ENCODE results near the gene GMDS. TPM values are rescaled to one million over a fixed set of nuclear protein-coding genes. Genes with fewer than 3 reads are reported as not detected.

GMDS gene
- total and polyA plus RNA-seq, 2 of the 8 experiments (the other 6 are each of a cell fraction or from before 2014, with no cell fraction given), result 16.8 to 50.0 TPM

GRCh38 chr6:2213086-2213485 is 32.3 kb downstream of the GMDS start:
- Histone ChIP-seq H3K79me1 (ENCODE audit: low read depth, low read length) (no peaks in the 10 kb centered on the region; the same call in 1 of the 2 replicates), H2BK120ac (replicated peaks; ENCODE audit: low read depth, low read length) (no peak overlapping the region), H4K20me1 (replicated peaks in 1 of 2; ENCODE audit: control insufficient read depth in 1 of 2, insufficient read depth in 2 of 2, low read length in 2 of 2) (peaks cover 2% of the 10 kb centered on the region in 2 experiments), H3K9me3 (ENCODE audit: insufficient read depth in 2 of 2, low read depth in 1 of 2, low read length in 1 of 2) (no peaks in the 10 kb centered on the region), H4K91ac (replicated peaks; ENCODE audit: insufficient read length, low read length) (no peak overlapping the region), H3K4ac (replicated peaks; ENCODE audit: insufficient read length, low read depth, low read length) (no peak overlapping the region), H3K4me2 (ENCODE audit: insufficient read depth in 1 of 2, low read depth in 2 of 2, low read length in 2 of 2) (no peak overlapping the region), H3K27me3 (replicated peaks in 1 of 4; ENCODE audit: control insufficient read depth in 3 of 4, extremely low read depth in 1 of 4, insufficient read depth in 3 of 4, low read length in 3 of 4) (no peaks in the 10 kb centered on the region), H3K9ac (replicated peaks in 1 of 4; ENCODE audit: extremely low read depth in 1 of 4, low read depth in 3 of 4, low read length in 3 of 4) (no peak overlapping the region), H3K27ac (ENCODE audit: low read depth, low read length) (no peak overlapping the region), H4K8ac (ENCODE audit: extremely low read depth, insufficient read depth, low read length) (no peak overlapping the region), H3K23me2 (ENCODE audit: low read depth, low read length) (no peaks in the 10 kb centered on the region), H3K4me3 (ENCODE audit: extremely low read depth in 1 of 4, insufficient read depth in 2 of 4, low read depth in 3 of 4, low read length in 4 of 4) (no peak overlapping the region), H3K79me2 (ENCODE audit: control insufficient read depth in 1 of 2, insufficient read depth in 2 of 2, low read length in 2 of 2) (peaks cover 0 to 23% of the 10 kb centered on the region in 2 experiments; a peak in 2 of 4 replicates), H3K18ac (ENCODE audit: extremely low read depth, low read length) (no peak overlapping the region), H2BK5ac (ENCODE audit: low read depth, low read length) (no peak overlapping the region), H2BK20ac (ENCODE audit: low read length) (no peak overlapping the region), H3K56ac (replicated peaks; ENCODE audit: insufficient read length, low read depth, low read length) (no peak overlapping the region), H2AFZ (ENCODE audit: low read length) (no peak overlapping the region), H2BK12ac (ENCODE audit: low read depth, low read length) (no peak overlapping the region), H3K23ac (ENCODE audit: insufficient read length) (no peak overlapping the region), H3K36me3 (ENCODE audit: control insufficient read depth in 2 of 4, insufficient read depth in 4 of 4, low read length in 3 of 4) (no peaks in the 10 kb centered on the region), H2BK15ac (ENCODE audit: low read length) (no peak overlapping the region), H3K14ac (ENCODE audit: insufficient read length) (no peak overlapping the region), H4K5ac (ENCODE audit: insufficient read length, low read depth, low read length) (no peak overlapping the region), H3K4me1 (replicated peaks in 1 of 4; ENCODE audit: control insufficient read depth in 3 of 4, insufficient read depth in 4 of 4, low read length in 3 of 4) (peaks cover 0 to 6% (median 3%) of the 10 kb centered on the region in 4 experiments; a peak in 5 of 7 replicates), H2AK5ac (ENCODE audit: low read depth, low read length) (no peak overlapping the region)
- POLR2A ChIA-PET (ENCODE audit: partially characterized antibody), result interaction anchor here (1.0 kb wide), 1 partner anchor 26 kb away, joined by 3 read pairs; no protein-coding TSS in a partner anchor
- WGBS, 2 experiments (ENCODE audit: extremely low coverage in 1 of 2, insufficient coverage in 1 of 2, insufficient read length in 1 of 2, insufficient replicate concordance in 2 of 2, low coverage in 1 of 2, low lambda C conversion rate in 2 of 2, missing lambda C conversion rate in 1 of 2), result 85% methylated on average over 2 of the region's 2 CpGs; no CpG with 5 or more reads in 1 of the 2 experiments
- CTCF ChIA-PET (ENCODE audit: partially characterized antibody), result interaction anchor here (0.6 to 1.0 kb wide), 2 partner anchors 183 to 830 kb away, joined by 3 read pairs; no protein-coding TSS in a partner anchor
- no peak for DNase-seq (ENCODE audit: low read depth in 1 of 2, low spot score in 2 of 2)
- FAIRE-seq, result no peak
- no peak for TF ChIP-seq JUN (IDR thresholded peaks at IDR 0.05; ENCODE audit: low read depth, low read length)
- no peak for TF ChIP-seq CBX8 (IDR thresholded peaks at IDR 0.05; ENCODE audit: borderline replicate concordance, low read depth, low read length)
- no peak for TF ChIP-seq USF2 (IDR thresholded peaks at IDR 0.05; ENCODE audit: low read length)
- no peak for TF ChIP-seq RXRA (IDR thresholded peaks at IDR 0.05; ENCODE audit: insufficient read depth, low read depth, low read length)
- TF ChIP-seq BACH1 (IDR thresholded peaks at IDR 0.05; ENCODE audit: low read length), result no peak
- TF ChIP-seq CHD1 (IDR thresholded peaks at IDR 0.05; ENCODE audit: low read depth, low read length), result no peak
- no peak for TF ChIP-seq FOSL1 (IDR thresholded peaks at IDR 0.05; ENCODE audit: insufficient read depth, low read depth, low read length)
- no peak for TF ChIP-seq SUZ12 (IDR thresholded peaks at IDR 0.05; ENCODE audit: low read length)
- no peak for TF ChIP-seq ATF3 (IDR thresholded peaks at IDR 0.05; ENCODE audit: insufficient read depth, low read depth, low read length)
- TF ChIP-seq EGR1 (IDR thresholded peaks at IDR 0.05; ENCODE audit: borderline replicate concordance, low read depth, low read length), result no peak
